ENCODE data around the gene NGFR.

DNA sequence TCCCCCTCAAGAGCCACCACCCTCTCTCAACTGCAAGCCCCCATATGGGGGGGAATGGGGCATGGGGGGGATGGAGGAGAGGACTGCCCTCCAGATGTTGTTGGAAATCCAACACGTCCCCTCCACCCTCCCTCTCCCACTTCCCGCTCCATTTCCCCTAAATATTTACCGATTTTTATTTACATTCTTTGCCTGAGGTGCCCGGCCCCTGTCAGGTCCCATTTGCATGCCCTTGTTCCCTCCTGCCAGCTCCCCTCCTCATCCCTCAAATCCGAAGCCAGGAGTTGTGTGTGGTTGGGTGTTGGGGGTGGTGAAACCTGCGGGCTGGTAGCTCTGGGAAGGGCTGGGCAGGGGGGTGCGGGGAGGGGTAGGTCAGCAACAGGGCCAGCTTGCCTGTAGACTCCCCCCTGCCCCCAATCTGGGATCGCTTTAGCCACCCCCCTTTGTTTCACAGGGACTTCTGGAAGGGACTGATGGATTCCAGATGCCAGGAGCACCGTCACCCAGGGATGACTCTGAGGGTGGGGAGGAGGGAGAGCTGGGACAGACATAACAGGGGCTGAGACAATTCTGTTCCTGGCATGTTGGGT lies 39.7 kb upstream of the NGFR start:
- TF ChIP-seq, protein P1, sequence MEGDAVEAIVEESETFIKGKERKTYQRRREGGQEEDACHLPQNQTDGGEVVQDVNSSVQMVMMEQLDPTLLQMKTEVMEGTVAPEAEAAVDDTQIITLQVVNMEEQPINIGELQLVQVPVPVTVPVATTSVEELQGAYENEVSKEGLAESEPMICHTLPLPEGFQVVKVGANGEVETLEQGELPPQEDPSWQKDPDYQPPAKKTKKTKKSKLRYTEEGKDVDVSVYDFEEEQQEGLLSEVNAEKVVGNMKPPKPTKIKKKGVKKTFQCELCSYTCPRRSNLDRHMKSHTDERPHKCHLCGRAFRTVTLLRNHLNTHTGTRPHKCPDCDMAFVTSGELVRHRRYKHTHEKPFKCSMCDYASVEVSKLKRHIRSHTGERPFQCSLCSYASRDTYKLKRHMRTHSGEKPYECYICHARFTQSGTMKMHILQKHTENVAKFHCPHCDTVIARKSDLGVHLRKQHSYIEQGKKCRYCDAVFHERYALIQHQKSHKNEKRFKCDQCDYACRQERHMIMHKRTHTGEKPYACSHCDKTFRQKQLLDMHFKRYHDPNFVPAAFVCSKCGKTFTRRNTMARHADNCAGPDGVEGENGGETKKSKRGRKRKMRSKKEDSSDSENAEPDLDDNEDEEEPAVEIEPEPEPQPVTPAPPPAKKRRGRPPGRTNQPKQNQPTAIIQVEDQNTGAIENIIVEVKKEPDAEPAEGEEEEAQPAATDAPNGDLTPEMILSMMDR (IDR thresholded peaks at IDR 0.05): no peak
- no peak for TF ChIP-seq POLR2AphosphoS5 (IDR thresholded peaks at IDR 0.05)

All from transverse colon (tissue), 4 donors.